ENCODE measurements around the gene IL1RL2. TPM values are rescaled to one million over a fixed set of nuclear protein-coding genes. Genes with fewer than 3 reads are reported as not detected.

IL1RL2 gene
- total RNA-seq, 1 donor from 2014 or later, result not detected

GRCh38 chr2:102285368-102285767 lies 98.5 kb downstream of the IL1RL2 start:
- no peaks in the 10 kb centered on the region for H3K27me3 Mint-ChIP-seq
- DNase-seq (ENCODE audit: low spot score, unreplicated experiment), result no peak
- H3K4me3 Mint-ChIP-seq (ENCODE audit: low read depth), result no peak overlapping the region
- H3K9me3 Mint-ChIP-seq (ENCODE audit: low read depth), result no peaks in the 10 kb centered on the region
- no peaks in the 10 kb centered on the region for H3K4me1 Mint-ChIP-seq (ENCODE audit: low read depth)
- TF ChIP-seq, protein P1, sequence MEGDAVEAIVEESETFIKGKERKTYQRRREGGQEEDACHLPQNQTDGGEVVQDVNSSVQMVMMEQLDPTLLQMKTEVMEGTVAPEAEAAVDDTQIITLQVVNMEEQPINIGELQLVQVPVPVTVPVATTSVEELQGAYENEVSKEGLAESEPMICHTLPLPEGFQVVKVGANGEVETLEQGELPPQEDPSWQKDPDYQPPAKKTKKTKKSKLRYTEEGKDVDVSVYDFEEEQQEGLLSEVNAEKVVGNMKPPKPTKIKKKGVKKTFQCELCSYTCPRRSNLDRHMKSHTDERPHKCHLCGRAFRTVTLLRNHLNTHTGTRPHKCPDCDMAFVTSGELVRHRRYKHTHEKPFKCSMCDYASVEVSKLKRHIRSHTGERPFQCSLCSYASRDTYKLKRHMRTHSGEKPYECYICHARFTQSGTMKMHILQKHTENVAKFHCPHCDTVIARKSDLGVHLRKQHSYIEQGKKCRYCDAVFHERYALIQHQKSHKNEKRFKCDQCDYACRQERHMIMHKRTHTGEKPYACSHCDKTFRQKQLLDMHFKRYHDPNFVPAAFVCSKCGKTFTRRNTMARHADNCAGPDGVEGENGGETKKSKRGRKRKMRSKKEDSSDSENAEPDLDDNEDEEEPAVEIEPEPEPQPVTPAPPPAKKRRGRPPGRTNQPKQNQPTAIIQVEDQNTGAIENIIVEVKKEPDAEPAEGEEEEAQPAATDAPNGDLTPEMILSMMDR (IDR thresholded peaks at IDR 0.05; ENCODE audit: unreplicated experiment), result no peak
- no peak overlapping the region for H3K27ac Mint-ChIP-seq
- H3K36me3 Mint-ChIP-seq (ENCODE audit: insufficient read depth), result no peaks in the 10 kb centered on the region

DNA sequence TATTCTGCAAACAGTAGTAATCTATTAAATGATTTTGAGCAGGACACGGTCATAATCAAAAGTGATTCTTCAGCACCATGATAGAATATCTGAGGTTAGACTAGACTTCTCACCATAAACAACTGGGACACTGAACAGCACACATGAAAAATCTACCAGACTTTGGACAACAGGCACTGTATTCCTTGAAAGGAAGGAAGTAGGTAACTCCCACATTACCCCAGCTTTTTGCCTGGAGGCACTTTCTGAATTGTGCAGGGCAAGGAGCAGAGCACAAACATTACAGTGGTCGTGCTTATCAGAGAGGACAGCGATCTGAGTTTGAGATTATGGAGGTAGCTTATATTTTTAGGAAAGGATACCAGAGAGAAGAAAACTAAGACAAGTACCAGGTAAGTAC lies 99.2 kb downstream of the IL1RL2 start:
- TF ChIP-seq, protein P1 (IDR thresholded peaks at IDR 0.05; ENCODE audit: unreplicated experiment), result no peak
- Mint-ChIP-seq H3K4me3 (ENCODE audit: low read depth) (no peak overlapping the region), H3K4me1 (ENCODE audit: low read depth) (no peaks in the 10 kb centered on the region), H3K27me3 (peaks cover 3% of the 10 kb centered on the region), H3K9me3 (ENCODE audit: low read depth) (no peaks in the 10 kb centered on the region), H3K27ac (no peak overlapping the region), H3K36me3 (ENCODE audit: insufficient read depth) (no peaks in the 10 kb centered on the region)
- DNase-seq (ENCODE audit: low spot score, unreplicated experiment), result no peak

- H3K27ac Mint-ChIP-seq, result no peak overlapping the region
- no peaks in the 10 kb centered on the region for H3K36me3 Mint-ChIP-seq (ENCODE audit: insufficient read depth)
- no peak overlapping the region for H3K4me3 Mint-ChIP-seq (ENCODE audit: low read depth)
- peaks cover 3% of the 10 kb centered on the region for H3K27me3 Mint-ChIP-seq
- TF ChIP-seq, protein P1 (IDR thresholded peaks at IDR 0.05; ENCODE audit: unreplicated experiment), result no peak
- H3K4me1 Mint-ChIP-seq (ENCODE audit: low read depth), result peaks cover 2% of the 10 kb centered on the region
- H3K9me3 Mint-ChIP-seq (ENCODE audit: low read depth), result no peaks in the 10 kb centered on the region
- no peak for DNase-seq (ENCODE audit: low spot score, unreplicated experiment)
Measured at GRCh38 chr2:102289129-102289528, 102.3 kb downstream of the IL1RL2 start.

Other genes with a start within 250 kb of the IL1RL2 start
- not detected in 2 replicates for gene IL1R2, start 195.1 kb upstream of the IL1RL2 start, total RNA-seq
- 1.1 and 1.3 TPM in 2 replicates for gene IL1R1, start 44.3 kb upstream of the IL1RL2 start, total RNA-seq
- gene IL1RL1, start 124.5 kb downstream of the IL1RL2 start, total RNA-seq, result not detected in 2 replicates
- 0.13 and 0.22 TPM in 2 replicates for gene IL18R1, start 168.8 kb downstream of the IL1RL2 start, total RNA-seq
- gene IL18RAP, start 236.1 kb downstream of the IL1RL2 start, total RNA-seq, result not detected in 2 replicates

All from progenitor cell of endocrine pancreas (in vitro differentiated cells).